Stimulated activated CD4-positive, alpha-beta T cell treated with anti-CD3 and anti-CD28 coated beads, Interleukin-12 subunit alpha, Interleukin-12 subunit beta, amount 100 ng/mL, for 24 hours (primary cell): ENCODE results near the gene TRIP6.
"Not testable (repeated sequence)": the region's sequence is repeated elsewhere in the genome, so short reads cannot be mapped to it uniquely, and the experiment has no call there.

Experiments used
- DNase-seq, 2 experiments: peaks; one replicate each; pipeline ENCODE4 v3.0.0-alpha.2; 2020; ENCODE audit warnings: low read depth in 2 of 2

TRIP6 gene

DNA sequence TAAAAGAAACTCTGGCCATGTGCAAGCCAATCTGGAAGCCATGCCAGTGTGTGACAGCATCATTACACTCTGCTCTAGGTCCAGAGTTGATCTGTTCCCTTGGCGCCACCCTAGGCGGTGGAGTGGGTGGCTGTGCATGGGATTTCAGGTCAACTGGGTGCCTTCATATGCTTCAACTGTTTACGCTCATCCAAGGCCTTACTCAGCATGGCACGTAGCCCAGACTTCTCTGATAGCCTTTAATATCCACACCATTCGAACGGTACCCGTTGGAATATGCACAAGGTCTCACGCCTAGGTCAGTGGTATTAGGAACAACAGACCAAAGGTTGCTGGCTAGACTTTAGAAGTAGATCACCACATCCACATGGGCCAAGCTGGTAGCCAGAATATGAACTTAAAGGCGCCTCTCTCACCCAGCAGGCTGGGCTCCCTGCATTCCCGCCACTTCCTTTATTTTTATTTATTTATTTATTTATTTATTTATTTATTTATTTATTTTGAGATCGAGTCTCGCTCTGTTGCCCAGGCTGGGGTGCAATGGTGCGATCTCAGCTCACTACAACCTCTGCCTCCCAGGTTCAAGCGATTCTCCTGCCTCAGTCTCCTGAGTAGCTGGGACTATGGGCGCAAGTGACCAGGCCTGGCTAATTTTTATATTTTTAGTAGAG lies 47.2 kb downstream of the TRIP6 start:
- no peak for DNase-seq

DNA sequence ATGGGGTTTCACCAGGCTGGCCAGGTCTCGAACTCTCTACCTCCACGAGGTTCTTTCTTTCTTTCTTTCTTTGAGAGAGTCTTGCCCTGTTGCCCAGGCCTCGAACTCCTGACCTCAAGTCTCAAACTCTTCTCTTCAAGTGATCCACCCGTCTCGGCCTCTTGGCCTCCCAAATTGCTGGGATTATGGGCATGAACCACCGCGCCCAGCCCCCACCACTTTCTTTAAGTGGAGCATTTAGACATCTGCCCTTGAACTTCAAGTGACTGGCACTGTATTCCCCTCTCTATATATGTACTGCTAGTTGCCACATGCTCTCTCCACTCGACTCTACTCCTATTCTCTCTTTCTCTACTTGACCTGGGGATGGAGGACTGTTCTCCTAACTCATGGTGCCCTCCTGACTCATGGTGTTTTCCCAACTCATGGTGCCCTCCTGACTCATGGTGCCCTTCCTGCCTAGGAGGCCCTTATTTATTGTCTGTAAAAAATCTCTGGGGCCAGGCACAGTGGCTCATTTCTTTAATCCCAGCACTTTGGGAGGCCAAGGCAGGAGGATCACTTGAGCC lies 47.8 kb downstream of the TRIP6 start:
- DNase-seq: no peak

DNA sequence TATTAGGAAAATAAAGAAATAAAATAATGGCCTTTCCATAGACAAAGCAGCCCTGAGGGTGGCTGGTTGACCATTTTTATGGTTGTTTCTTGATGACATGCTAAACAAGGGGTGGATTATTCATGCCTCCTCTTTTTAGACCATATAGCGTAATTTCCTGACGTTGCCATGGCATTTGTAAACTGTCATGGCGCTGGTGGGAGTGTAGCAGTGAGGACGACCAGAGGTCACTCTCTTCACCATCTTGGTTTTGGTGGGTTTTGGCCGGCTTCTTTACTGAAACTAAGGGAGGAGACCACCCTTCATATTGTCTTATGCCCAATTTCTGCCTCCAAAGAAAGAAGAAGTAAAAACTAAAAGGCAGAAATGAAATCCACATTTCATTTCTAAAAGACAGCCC lies 52.1 kb downstream of the TRIP6 start:
- not testable (repeated sequence) for DNase-seq

DNA sequence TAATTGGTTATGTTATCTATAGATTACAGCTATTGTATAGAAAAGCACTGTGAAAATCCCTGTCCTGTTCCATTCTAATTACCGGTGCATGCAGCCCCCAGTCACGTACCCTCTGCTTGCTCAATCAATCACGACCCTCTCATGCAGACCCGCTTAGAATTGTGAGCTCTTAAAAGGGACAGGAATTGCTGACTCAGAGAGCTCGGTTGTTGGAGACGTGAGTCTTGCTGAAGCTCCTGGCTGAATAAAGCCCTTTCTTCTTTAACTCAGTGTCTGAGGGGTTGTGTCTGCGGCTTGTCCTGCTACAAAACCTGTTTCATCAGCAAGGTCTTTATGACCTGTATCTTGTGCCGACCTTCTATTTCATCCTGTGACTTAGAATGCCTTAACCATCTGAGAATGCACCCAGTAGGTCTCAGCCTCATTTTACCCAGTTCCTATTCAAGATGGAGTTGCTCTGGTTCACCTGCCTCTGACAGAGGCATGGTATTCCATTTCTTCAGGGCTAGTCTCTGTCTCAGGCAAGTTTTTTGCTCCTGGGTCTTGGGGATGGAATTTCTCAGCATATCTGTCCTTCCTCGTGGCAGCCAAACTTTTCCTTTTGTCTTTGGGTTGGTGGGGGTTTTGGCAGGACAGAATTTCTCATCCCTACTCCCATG lies 52.7 kb downstream of the TRIP6 start:
- DNase-seq: not testable (repeated sequence)

DNA sequence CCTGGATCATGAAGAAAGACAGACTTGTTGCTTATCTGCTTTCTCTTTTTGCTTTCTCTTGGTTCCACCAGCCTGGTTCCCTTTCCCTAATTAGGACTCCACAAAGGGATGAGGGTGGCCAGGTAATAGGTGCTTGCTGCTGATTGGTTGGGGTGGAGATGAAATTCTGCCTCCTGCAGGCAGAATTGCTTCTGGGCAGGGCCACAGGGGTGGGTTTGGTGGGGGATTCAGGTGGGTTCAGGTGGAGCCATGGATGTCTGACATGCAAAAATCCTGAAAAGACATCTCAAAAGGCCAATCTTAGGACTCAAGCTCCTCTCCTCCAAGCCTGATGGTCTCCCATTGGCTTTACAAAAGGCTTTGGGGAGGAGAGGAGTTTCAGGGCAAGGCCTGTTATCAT lies 53.9 kb downstream of the TRIP6 start:
- no peak for DNase-seq
